Nephron progenitor cell (in vitro differentiated cells): ENCODE measurements around the gene LAS1L.
A peak's percentile ranks its signal among the peaks of the same experiment; 100 is the strongest.
"Not testable (repeated sequence)": the region's sequence is repeated elsewhere in the genome, so short reads cannot be mapped to it uniquely, and the experiment has no call there.

Experiments
- DNase-seq: peaks from one replicate; pipeline ENCODE4 v3.0.0; 2021
- H3K27ac Mint-ChIP-seq: 2 replicates; pipeline ENCODE4 v1.8.0; 2021; ENCODE audit warnings: mild to moderate bottlenecking, moderate library complexity, mixed read lengths
- H3K27me3 Mint-ChIP-seq: 2 replicates; pipeline ENCODE4 v1.8.0; 2021; ENCODE audit warnings: mild to moderate bottlenecking, low read depth, mixed read lengths; ENCODE audit not compliant: poor library complexity
- H3K36me3 Mint-ChIP-seq: 2 replicates; pipeline ENCODE4 v1.8.0; 2021; ENCODE audit warnings: low read depth, mixed read lengths
- H3K4me1 Mint-ChIP-seq: 2 replicates; pipeline ENCODE4 v1.8.0; 2021; ENCODE audit warnings: mixed read lengths
- H3K4me3 Mint-ChIP-seq: 2 replicates; pipeline ENCODE4 v1.8.0; 2021; ENCODE audit warnings: mild to moderate bottlenecking, moderate library complexity, mixed read lengths
- H3K9me3 Mint-ChIP-seq: 2 replicates; pipeline ENCODE4 v1.8.0; 2021; ENCODE audit warnings: mild to moderate bottlenecking, moderate library complexity, mixed read lengths
- TF ChIP-seq, protein P1 (sequence below): fragments of 200-600 bp; sonication (generic); IDR thresholded peaks from 2 replicates; pipeline ENCODE4 v1.5.0; 2021; ENCODE audit warnings: antibody characterized with exemption

The LAS1L gene

GRCh38 chrX:65480960-65481359, 53.6 kb downstream of the LAS1L start:
- Mint-ChIP-seq H3K9me3 (peaks cover 42% of the 10 kb centered on the region), H3K36me3 (peaks cover 26% of the 10 kb centered on the region), H3K4me3 (no peak overlapping the region), H3K27ac (no peak overlapping the region), H3K27me3 (no peaks in the 10 kb centered on the region), H3K4me1 (peaks cover 5% of the 10 kb centered on the region)
- DNase-seq: no peak
- TF ChIP-seq, protein P1, sequence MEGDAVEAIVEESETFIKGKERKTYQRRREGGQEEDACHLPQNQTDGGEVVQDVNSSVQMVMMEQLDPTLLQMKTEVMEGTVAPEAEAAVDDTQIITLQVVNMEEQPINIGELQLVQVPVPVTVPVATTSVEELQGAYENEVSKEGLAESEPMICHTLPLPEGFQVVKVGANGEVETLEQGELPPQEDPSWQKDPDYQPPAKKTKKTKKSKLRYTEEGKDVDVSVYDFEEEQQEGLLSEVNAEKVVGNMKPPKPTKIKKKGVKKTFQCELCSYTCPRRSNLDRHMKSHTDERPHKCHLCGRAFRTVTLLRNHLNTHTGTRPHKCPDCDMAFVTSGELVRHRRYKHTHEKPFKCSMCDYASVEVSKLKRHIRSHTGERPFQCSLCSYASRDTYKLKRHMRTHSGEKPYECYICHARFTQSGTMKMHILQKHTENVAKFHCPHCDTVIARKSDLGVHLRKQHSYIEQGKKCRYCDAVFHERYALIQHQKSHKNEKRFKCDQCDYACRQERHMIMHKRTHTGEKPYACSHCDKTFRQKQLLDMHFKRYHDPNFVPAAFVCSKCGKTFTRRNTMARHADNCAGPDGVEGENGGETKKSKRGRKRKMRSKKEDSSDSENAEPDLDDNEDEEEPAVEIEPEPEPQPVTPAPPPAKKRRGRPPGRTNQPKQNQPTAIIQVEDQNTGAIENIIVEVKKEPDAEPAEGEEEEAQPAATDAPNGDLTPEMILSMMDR: no peak

DNA sequence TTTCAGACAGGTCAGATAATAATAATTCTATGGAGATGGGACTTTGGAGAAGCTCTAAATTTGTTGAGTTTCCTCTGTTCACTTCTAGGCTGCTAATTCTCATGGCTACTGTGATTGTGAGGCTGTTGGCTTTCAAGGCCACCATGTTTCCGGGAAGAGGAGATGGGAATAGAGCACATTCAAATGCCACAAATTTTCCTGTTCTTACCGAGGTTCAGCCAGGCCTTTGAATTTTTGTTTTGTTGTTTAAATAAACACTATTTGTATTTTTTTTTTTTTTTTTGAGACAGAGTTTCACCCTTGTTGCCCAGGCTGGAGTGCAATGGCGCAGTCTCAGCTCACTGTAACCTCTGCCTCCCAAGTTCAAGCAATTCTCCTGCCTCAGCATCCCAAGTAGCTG, 55.5 kb downstream of the LAS1L start:
- Mint-ChIP-seq H3K9me3 (peaks cover 54% of the 10 kb centered on the region), H3K36me3 (peaks cover 33% of the 10 kb centered on the region)
- H3K27ac Mint-ChIP-seq, H3K27me3 Mint-ChIP-seq, H3K4me3 Mint-ChIP-seq, H3K4me1 Mint-ChIP-seq, DNase-seq: not testable (repeated sequence)

- H3K9me3 Mint-ChIP-seq: peaks cover 69% of the 10 kb centered on the region
- TF ChIP-seq, protein P1: no peak
- peaks cover 5% of the 10 kb centered on the region for H3K4me1 Mint-ChIP-seq
- peaks cover 39% of the 10 kb centered on the region for H3K36me3 Mint-ChIP-seq
- DNase-seq: no peak
- no peak overlapping the region for H3K27ac Mint-ChIP-seq
- H3K4me3 Mint-ChIP-seq: no peak overlapping the region
- H3K27me3 Mint-ChIP-seq: no peaks in the 10 kb centered on the region
Observed at GRCh38 chrX:65476564-65476963, 58.0 kb downstream of the LAS1L start.

GRCh38 chrX:65463550-65463949, 71.0 kb downstream of the LAS1L start:
- Mint-ChIP-seq H3K36me3 (peaks cover 3% of the 10 kb centered on the region), H3K4me1 (no peaks in the 10 kb centered on the region), H3K27ac (peak overlapping the region; percentile 93), H3K27me3 (peaks cover 4% of the 10 kb centered on the region), H3K4me3 (no peak overlapping the region), H3K9me3 (peaks cover 50% of the 10 kb centered on the region)
- DNase-seq: no peak
- TF ChIP-seq, protein P1: no peak
